ENCODE measurements around the gene CRYGS.
"Not testable (repeated sequence)": the region's sequence is repeated elsewhere in the genome, so short reads cannot be mapped to it uniquely, and the experiment has no call there.

CRYGS gene

DNA sequence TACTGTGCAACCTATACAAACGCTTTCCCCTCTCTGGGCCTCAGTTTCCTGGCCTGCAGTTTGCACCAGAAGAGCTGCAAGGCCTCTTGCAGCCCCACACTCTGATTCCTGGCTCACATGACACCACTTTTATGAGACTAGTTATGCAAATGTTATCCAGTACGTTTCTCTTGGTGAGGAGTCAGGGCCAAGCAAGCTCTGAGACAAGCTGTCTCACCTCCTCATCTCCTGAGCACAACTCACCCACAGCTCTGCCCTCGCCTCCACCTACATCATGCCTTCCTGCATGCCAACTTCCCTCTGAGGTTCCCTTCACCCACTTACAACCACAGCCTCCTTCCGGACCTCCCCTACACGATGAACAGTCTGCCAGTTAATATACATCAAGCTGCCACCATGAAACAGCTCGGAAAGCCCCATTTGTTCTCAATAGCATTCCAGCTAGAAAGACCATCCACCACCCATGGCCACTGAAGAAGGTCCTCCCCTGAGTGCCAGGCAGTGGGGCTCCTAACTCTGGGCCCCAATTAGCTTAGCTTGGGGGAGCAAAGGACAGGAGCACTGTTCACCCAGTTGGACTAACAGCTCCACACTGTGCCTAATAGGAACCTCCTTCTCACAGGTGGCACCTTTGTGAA, 25.0 kb downstream of the CRYGS start:
- DNase-seq (ENCODE audit: low read depth) = no peak

DNA sequence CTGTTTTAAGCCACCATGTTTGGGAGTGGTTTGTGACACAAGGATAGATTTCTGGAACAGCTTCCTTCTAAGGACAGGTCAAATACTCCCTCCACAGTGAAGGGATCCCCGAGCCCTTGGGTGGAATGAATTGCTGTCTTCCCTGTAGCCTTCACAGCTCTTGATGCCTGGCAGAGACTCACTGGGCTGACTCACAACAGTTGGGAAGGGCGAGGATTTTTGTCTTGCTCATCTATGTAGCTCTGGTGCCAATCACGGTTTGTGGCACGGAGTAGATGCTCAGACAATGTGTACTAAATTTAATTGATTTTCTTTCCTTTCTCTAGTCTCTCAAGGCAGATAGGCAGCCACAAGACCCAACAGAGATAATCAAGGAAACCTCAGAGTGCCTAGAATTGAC, 27.0 kb downstream of the CRYGS start:
- DNase-seq (ENCODE audit: low read depth) = no peak

- DNase-seq (ENCODE audit: low read depth) = no peak
Observed at GRCh38 chr3:186516646-186517045, 27.5 kb downstream of the CRYGS start.

DNA sequence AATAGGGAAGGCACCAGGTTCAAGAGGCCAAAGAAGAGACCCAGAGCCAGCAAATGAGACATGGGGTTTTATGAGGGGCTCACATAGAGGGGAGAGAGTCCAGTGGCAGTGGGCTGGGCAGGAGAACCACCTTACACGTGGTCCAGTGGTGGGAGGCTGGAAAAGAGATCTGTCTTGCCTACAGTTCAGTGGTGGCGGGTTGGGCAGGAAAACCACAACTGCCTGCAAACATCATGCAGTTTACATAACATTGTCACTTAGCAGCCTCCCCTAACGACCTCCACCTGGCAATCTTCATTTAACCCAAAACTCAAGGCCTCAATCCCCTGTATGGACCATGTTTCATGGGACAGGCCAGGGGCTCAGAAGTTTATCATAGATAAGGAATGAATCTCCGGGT, 29.1 kb downstream of the CRYGS start:
- DNase-seq (ENCODE audit: low read depth) = no peak

- no peak for DNase-seq (ENCODE audit: low read depth)
Observed at GRCh38 chr3:186514296-186515002, 29.7 kb downstream of the CRYGS start.

GRCh38 chr3:186513386-186513785, 30.8 kb downstream of the CRYGS start:
- DNase-seq (ENCODE audit: low read depth) = no peak

- no peak for DNase-seq (ENCODE audit: low read depth)
Observed at GRCh38 chr3:186512570-186513302, 31.4 kb downstream of the CRYGS start.

- no peak for DNase-seq (ENCODE audit: low read depth)
Observed at GRCh38 chr3:186511702-186512101, 32.5 kb downstream of the CRYGS start.

- no peak for DNase-seq (ENCODE audit: low read depth)
Observed at GRCh38 chr3:186511245-186511644, 32.9 kb downstream of the CRYGS start.

DNA sequence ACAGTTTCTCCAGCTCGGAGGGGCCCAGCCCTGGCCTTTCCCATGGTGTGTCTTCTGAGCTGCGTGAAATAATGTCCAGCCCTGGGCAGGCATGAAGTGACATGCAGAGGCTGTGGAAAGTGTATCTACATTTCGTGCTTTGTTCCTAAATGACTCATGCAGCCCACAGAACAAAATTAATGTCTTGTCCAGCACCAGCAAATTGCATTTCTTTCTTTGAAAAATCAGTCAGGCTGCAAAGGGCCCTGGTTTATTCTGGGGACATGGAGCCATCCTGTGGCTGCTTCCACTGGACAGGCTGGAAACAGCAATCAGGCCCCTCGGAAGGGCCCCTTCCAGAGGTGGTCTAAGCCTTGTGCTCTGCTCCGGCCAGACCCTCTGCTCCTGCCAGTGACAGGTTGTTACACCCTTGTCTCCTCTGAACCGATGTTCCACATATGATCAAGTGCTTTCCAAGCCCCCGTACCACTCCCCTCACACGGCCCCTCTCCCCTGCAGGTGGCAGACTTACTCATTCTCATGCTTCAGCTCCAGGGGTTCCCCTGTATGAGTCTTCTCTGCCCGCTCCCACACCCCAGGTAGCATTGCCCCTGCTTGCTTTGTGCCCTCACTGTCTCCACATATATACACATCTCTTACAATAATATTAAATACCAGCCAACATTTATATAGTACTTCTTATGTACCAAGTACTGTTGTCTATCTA, 33.7 kb downstream of the CRYGS start:
- no peak for DNase-seq (ENCODE audit: low read depth)

DNA sequence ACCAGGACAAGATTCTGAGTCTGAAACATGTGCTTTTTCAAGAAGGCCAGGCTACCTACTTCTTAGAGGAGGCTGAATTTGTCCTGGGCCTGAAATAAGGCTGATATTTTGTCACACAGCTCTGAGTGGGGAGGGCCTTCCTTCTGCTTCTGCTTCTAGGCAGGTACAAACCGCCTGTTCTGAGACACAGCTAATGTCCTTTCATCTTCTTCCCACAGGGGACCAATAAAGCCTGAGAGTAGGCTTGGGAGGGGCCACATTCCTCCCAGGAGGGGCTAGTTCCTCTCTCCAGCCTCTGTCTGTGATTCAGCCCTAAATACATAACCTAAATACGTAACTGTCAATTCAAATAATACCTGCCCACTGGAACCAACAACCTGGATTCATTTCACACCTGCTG, 34.8 kb downstream of the CRYGS start:
- DNase-seq (ENCODE audit: low read depth) = no peak

DNA sequence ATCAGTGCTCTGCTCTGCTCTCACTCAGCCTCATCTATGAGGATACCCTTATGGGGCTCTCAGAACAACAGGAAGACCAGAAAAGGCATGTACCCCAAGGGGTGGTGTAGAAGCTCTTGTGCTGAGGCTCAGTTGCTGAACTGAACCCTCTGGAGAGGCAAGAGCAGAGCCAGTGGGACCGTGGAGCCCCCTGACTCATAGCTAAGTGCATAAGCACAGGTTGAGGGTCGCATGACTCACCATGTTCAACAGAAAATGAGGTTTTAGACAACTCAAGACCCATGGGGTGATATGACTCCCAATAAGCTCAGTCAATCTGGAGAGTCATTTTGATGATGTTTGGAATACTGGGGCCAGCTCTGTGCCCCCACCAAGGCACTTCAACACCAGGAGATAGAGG, 37.3 kb downstream of the CRYGS start:
- DNase-seq (ENCODE audit: low read depth) = no peak

- no peak for DNase-seq (ENCODE audit: low read depth)
Observed at GRCh38 chr3:186506191-186506739, 37.9 kb downstream of the CRYGS start.

DNA sequence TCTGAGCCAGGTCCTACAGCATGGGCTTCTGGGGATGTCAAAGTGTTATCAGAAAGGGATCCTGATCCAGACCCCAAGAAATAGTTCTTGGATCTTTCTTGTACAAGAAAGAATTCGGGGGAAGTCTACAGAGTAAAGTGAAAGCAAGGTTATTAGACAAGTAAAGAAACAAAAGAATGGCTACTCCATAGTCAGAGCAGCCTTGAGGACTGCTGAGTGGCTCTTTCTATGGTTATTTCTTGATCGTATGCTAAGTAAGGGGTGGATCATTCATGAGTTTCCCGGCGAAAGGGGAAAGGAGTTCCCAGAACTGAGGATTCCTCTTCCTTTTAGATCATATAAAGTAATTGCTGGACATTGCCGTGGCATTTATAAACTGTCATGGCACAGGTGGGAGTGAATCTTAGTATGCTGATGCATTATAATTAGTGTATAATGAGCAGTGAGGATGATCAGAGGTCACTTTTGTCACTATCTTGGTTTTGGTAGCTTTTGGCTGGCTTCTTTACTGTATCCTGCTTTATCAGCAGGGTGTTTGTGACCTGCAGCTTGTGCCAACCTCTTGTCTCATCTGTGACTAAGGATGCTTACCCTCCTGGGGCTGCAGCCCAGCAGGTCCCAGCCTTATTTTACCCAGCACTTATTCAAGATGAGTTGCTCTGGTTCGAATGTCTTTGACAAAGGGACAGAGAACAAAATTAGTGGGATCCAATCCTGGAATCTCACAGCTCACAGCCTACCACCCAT, 41.0 kb downstream of the CRYGS start:
- no peak for DNase-seq (ENCODE audit: low read depth)

- no peak for DNase-seq (ENCODE audit: low read depth)
Observed at GRCh38 chr3:186502138-186502948, 41.8 kb downstream of the CRYGS start.

- not testable (repeated sequence) for DNase-seq (ENCODE audit: low read depth)
Observed at GRCh38 chr3:186499949-186500348, 44.2 kb downstream of the CRYGS start.

DNA sequence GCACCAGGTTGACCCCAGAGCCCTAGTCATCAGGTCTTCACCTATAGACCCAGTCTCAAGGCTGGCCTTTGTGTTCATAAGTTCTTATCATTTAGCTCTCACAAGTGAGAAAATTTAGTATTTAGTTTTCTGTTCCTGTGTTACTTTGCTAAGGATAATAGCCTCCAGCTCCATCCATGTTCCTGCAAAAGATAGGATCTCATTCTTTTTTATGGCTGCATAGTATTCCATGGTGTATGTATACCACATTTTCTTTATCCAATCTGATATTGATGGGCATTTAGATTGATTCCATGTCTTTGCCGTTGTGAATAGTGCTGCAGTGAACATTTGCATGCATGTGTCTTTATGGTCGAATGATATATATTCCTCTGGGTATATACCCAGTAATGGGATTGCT, 46.2 kb downstream of the CRYGS start:
- DNase-seq (ENCODE audit: low read depth) = not testable (repeated sequence)

DNA sequence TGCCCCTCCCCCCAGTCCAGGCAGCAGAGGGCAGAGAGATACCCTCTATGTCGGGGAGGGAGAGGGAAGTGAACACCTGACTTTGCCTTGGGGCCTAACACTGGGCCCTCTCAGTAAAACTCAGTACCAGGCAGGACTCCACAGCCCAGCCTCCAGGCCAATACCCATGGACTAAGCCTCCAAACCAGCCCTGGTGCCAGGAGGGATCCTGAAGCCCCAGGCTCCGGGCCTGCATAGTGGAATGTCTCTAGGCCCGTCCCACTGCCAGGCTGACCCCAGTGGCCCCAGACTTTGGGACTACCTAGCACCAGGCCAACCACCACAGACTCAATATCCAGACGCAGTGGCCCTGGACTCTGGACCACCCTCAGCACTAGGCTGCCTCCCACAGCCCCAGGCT, 46.6 kb downstream of the CRYGS start:
- DNase-seq (ENCODE audit: low read depth) = no peak

GRCh38 chr3:186496635-186497034, 47.5 kb downstream of the CRYGS start:
- DNase-seq (ENCODE audit: low read depth) = no peak

GRCh38 chr3:186496016-186496415, 48.2 kb downstream of the CRYGS start:
- DNase-seq (ENCODE audit: low read depth) = no peak
